Tibial nerve (tissue), 3 donors: Measurements from ENCODE around the gene CTDSP2.

ENCODE experiments used
- POLR2A ChIP-seq, 2 donors: fragments of 450-650 bp; IDR thresholded peaks; one replicate each; pipeline ENCODE4 v1.6.1; 2017; ENCODE audit warnings: antibody characterized with exemption in 2 of 2, mild to moderate bottlenecking in 2 of 2, moderate library complexity in 2 of 2
- TF ChIP-seq, protein P1 (sequence below), 5 experiments: fragments of 200-600 bp in 3 of 5; fragments of 450-650 bp in 2 of 5; sonication (generic) in 3 of 5; IDR thresholded peaks; one replicate each; pipeline ENCODE4 v1.5.1; 2016 to 2019; ENCODE audit warnings: antibody characterized with exemption in 5 of 5, mild to moderate bottlenecking in 3 of 5, moderate library complexity in 2 of 5

DNA sequence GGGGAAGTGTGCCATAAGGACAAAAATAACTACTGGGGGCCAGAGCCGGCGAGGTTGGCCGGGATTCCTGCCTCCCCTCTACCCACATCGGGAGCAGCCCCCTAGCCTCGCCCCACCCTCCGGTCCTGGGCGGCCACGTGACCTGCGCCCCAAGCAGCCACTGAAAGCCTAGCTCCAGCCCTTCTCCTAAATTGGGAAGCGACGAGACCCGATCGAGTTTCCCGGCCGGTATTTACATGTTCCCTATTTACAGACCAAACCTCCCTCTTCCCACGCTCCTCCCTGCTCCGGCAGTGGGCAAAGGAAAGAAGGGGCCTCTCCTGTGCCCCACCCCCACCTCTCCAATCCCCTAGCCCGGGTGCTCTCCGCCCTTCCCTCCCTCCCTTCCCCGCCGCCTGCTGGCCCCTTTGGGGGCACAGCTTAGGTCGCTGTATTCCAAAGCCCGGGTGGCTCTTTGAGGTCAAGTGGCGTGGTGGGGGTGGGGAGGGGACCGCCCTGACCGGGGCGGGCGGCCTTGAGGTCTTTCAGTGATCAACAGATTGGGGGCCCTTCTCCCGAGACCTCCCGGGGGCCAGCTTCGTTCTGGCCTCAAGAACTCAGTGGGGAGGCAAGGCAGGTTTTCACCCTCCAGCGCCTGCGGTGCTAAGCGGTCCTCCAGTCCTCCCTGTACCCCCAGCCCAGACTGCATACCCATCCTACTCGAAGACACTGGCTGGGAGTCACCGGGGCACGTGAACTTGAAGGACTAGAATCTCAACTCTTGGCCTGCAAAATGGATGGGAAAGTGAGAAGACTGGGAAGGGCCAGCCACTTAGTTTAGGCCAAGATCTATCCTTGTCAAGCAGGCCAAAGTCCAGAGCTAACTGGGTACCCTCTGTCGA, 6.3 kb upstream of the CTDSP2 start:
- TF ChIP-seq, protein P1, sequence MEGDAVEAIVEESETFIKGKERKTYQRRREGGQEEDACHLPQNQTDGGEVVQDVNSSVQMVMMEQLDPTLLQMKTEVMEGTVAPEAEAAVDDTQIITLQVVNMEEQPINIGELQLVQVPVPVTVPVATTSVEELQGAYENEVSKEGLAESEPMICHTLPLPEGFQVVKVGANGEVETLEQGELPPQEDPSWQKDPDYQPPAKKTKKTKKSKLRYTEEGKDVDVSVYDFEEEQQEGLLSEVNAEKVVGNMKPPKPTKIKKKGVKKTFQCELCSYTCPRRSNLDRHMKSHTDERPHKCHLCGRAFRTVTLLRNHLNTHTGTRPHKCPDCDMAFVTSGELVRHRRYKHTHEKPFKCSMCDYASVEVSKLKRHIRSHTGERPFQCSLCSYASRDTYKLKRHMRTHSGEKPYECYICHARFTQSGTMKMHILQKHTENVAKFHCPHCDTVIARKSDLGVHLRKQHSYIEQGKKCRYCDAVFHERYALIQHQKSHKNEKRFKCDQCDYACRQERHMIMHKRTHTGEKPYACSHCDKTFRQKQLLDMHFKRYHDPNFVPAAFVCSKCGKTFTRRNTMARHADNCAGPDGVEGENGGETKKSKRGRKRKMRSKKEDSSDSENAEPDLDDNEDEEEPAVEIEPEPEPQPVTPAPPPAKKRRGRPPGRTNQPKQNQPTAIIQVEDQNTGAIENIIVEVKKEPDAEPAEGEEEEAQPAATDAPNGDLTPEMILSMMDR (IDR thresholded peaks at IDR 0.05): peak in 4 of 5 experiments; percentile 14 to 54 (median 28)
- no peak for TF ChIP-seq POLR2A (IDR thresholded peaks at IDR 0.05)
